ENCODE data around the gene YJU2.

GRCh38 chr19:4234142-4234861, 12.6 kb upstream of the YJU2 start:
- TF ChIP-seq POLR2A (IDR thresholded peaks at IDR 0.05; ENCODE audit: low read depth) (no peak), CTCF (IDR thresholded peaks at IDR 0.05) (no peak), EP300 (IDR thresholded peaks at IDR 0.05) (no peak), POLR2AphosphoS5 (IDR thresholded peaks at IDR 0.05) (no peak)

All from esophagus muscularis mucosa (tissue), 4 donors.